ENCODE data around the gene PRKD1. TPM values are rescaled to one million over a fixed set of nuclear protein-coding genes. Genes with fewer than 3 reads are reported as not detected.
A peak's percentile ranks its signal among the peaks of the same experiment; 100 is the strongest.

Gene PRKD1
- total and polyA plus RNA-seq, 10 of the 15 experiments (the other 5 are each of a cell fraction or from before 2014, with no cell fraction given) = 0.02 to 0.56 TPM; not detected in 8

GRCh38 chr14:29858299-29858698, 69.3 kb downstream of the PRKD1 start:
- DNase-seq (ENCODE audit: low read depth, low spot score) (peak; percentile 45), FAIRE-seq (peak; percentile 68), ATAC-seq (peak; percentile 95)
- Histone ChIP-seq H3K4me2 (ENCODE audit: control insufficient read depth, insufficient read depth) (peak overlapping the region; percentile 69; the same call in 1 of the 2 replicates), H3K4me3 (no peak overlapping the region), H3K4me1 (ENCODE audit: control insufficient read depth, insufficient read depth, low read length) (peaks cover 8% of the 10 kb centered on the region), H4K20me1 (ENCODE audit: control insufficient read depth, insufficient read depth) (no peaks in the 10 kb centered on the region), H3K9me3 (replicated peaks; ENCODE audit: control insufficient read depth, insufficient read depth, low read length) (peaks cover 6% of the 10 kb centered on the region), H3K27ac (ENCODE audit: control insufficient read depth, insufficient read depth) (peak overlapping the region; percentile 78), H3K79me2 (ENCODE audit: control insufficient read depth, insufficient read depth, low read length) (no peaks in the 10 kb centered on the region), H2AFZ (ENCODE audit: control insufficient read depth, low read depth, low read length) (no peak overlapping the region), H3K9ac (ENCODE audit: control insufficient read depth, insufficient read depth, low read length) (no peak overlapping the region), H3K36me3 (ENCODE audit: control insufficient read depth in 2 of 2, insufficient read depth in 2 of 2, low read length in 1 of 2) (no peaks in the 10 kb centered on the region), H3K27me3 (replicated peaks in 1 of 2; ENCODE audit: control insufficient read depth in 2 of 2, insufficient read depth in 2 of 2, low read length in 1 of 2) (no peaks in the 10 kb centered on the region)
- no TSS peak for BruUV-seq (replicated peaks)
- 2% methylated on average over 3 of the region's 3 CpGs for WGBS (ENCODE audit: insufficient coverage, insufficient replicate concordance, low lambda C conversion rate, missing lambda C conversion rate)
- SMC1A ChIA-PET (ENCODE audit: uncharacterized antibody, unreplicated experiment) = interaction anchor here (0.6 to 3.8 kb wide), 4 partner anchors 12 to 492 kb away, joined by 3 to 27 read pairs (median 3); no protein-coding TSS in a partner anchor
- intact Hi-C loops (cut with micrococcal nuclease; ENCODE audit: unreplicated experiment) (loop anchor here (10.0 kb wide), 1 partner anchor 477 kb away; no protein-coding TSS in a partner anchor), in situ Hi-C loops (cut with MboI) (no loop called here)
- RAD21 ChIA-PET (ENCODE audit: unreplicated experiment) = interaction anchor here (2.3 kb wide), 1 partner anchor 11 kb away, joined by 17 read pairs; no protein-coding TSS in a partner anchor
- POLR2A ChIA-PET = no interaction called here
- CTCF ChIA-PET = no interaction called here
- TF ChIP-seq ZZZ3 (IDR thresholded peaks at IDR 0.05; ENCODE audit: control insufficient read depth, insufficient read length, low read depth) = no peak
- TF ChIP-seq, protein P1, sequence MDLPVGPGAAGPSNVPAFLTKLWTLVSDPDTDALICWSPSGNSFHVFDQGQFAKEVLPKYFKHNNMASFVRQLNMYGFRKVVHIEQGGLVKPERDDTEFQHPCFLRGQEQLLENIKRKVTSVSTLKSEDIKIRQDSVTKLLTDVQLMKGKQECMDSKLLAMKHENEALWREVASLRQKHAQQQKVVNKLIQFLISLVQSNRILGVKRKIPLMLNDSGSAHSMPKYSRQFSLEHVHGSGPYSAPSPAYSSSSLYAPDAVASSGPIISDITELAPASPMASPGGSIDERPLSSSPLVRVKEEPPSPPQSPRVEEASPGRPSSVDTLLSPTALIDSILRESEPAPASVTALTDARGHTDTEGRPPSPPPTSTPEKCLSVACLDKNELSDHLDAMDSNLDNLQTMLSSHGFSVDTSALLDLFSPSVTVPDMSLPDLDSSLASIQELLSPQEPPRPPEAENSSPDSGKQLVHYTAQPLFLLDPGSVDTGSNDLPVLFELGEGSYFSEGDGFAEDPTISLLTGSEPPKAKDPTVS (IDR thresholded peaks at IDR 0.05; ENCODE audit: low read depth, low read length) = no peak
- TF ChIP-seq ATF2 (IDR thresholded peaks at IDR 0.05; ENCODE audit: low read length) = peak; percentile 23; the same call in 1 of the 2 replicates
- peak; percentile 21; the same call in 1 of the 2 replicates for TF ChIP-seq JUNB (IDR thresholded peaks at IDR 0.05)
- no peak for TF ChIP-seq ZBTB40 (IDR thresholded peaks at IDR 0.05; ENCODE audit: borderline replicate concordance)
- TF ChIP-seq IRF5 (IDR thresholded peaks at IDR 0.05; ENCODE audit: borderline replicate concordance) = no peak
- no peak for TF ChIP-seq BRCA1 (IDR thresholded peaks at IDR 0.05; ENCODE audit: low read depth, low read length)
- TF ChIP-seq CREB1 (IDR thresholded peaks at IDR 0.05; ENCODE audit: low read depth) = no peak
- TF ChIP-seq FOXM1 (IDR thresholded peaks at IDR 0.05; ENCODE audit: low read depth, low read length) = no peak
- TF ChIP-seq TAF1 (IDR thresholded peaks at IDR 0.05; ENCODE audit: borderline replicate concordance, low read depth, low read length) = no peak
- peak; percentile 31; the same call in 1 of the 2 replicates for TF ChIP-seq EED (IDR thresholded peaks at IDR 0.05; ENCODE audit: low read depth)
- no peak for TF ChIP-seq SREBF2 (IDR thresholded peaks at IDR 0.05; ENCODE audit: low read length)
- no peak for TF ChIP-seq BCLAF1 (IDR thresholded peaks at IDR 0.05)
